WTC11 (cell line): ENCODE results near the gene TFF3. TPM values are rescaled to one million over a fixed set of nuclear protein-coding genes. Genes with fewer than 3 reads are reported as not detected.

Experiments used
- ATAC-seq: fragments of 200-7000 bp; cut with Tn5 transposase; 2 replicates; pipeline ENCODE4 v1.10.0; 2021; ENCODE audit warnings: mild to moderate bottlenecking, moderate library complexity
- CTCF ChIA-PET: fragments of 300-600 bp; sonication (Branson Sonifier 250); formaldehyde crosslinking; loops from one replicate; lab custom pipeline; 2021; ENCODE audit warnings: antibody characterized with exemption; lab: Charles Lee
- POLR2A ChIA-PET: fragments of 350-600 bp; sonication (Branson Sonifier 250); formaldehyde crosslinking; loops from one replicate; lab custom pipeline; 2021; ENCODE audit warnings: antibody characterized with exemption; lab: Charles Lee
- DNase-seq: peaks from one replicate; pipeline ENCODE4 v3.0.0; 2021; ENCODE audit warnings: low spot score
- H3K27ac Mint-ChIP-seq: 2 replicates; pipeline ENCODE4 v1.8.0; 2021; ENCODE audit warnings: mixed read lengths
- H3K27me3 Mint-ChIP-seq: 2 replicates; pipeline ENCODE4 v1.8.0; 2021; ENCODE audit warnings: low read depth, mild to moderate bottlenecking, moderate library complexity, mixed read lengths
- H3K36me3 Mint-ChIP-seq: 2 replicates; pipeline ENCODE4 v1.8.0; 2021; ENCODE audit warnings: mixed read lengths
- H3K4me1 Mint-ChIP-seq: 2 replicates; pipeline ENCODE4 v1.8.0; 2022; ENCODE audit warnings: mixed read lengths
- H3K4me3 Mint-ChIP-seq: 2 replicates; pipeline ENCODE4 v1.8.0; 2021; ENCODE audit warnings: mild to moderate bottlenecking, moderate library complexity, mixed read lengths
- H3K9me3 Mint-ChIP-seq: 2 replicates; pipeline ENCODE4 v1.8.0; 2021; ENCODE audit warnings: mixed read lengths
- AR ChIP-seq: fragments of 250-450 bp; sonication (Bioruptor Pico); IDR thresholded peaks from 2 replicates; pipeline ENCODE4 v1.9.0; 2021; ENCODE audit warnings: mild to moderate bottlenecking
- CTCF ChIP-seq: fragments of 200-600 bp; IDR thresholded peaks from 2 replicates; pipeline ENCODE4 v1.8.0; 2022; ENCODE audit warnings: antibody characterized with exemption
- FOXJ3 ChIP-seq: sonication (generic); formaldehyde crosslinking; IDR thresholded peaks from 2 replicates; pipeline ENCODE4 v1.9.0; 2021; ENCODE audit warnings: missing genetic modification reagents, mild to moderate bottlenecking, borderline replicate concordance
- GTF2I ChIP-seq: fragments of 250-450 bp; sonication (Bioruptor Pico); conservative IDR thresholded peaks from 2 replicates; pipeline ENCODE4 v1.4.0; 2021; ENCODE audit warnings: mild to moderate bottlenecking
- IRF2 ChIP-seq: sonication (generic); formaldehyde crosslinking; IDR thresholded peaks from 2 replicates; pipeline ENCODE4 v1.8.0; 2022; ENCODE audit warnings: low read depth, missing genetic modification reagents, borderline replicate concordance
- MLX ChIP-seq: sonication (generic); formaldehyde crosslinking; IDR thresholded peaks from 2 replicates; pipeline ENCODE4 v1.8.1; 2023; ENCODE audit warnings: mild to moderate bottlenecking, missing genetic modification reagents, moderate library complexity
- PRDM15 ChIP-seq: sonication (generic); formaldehyde crosslinking; IDR thresholded peaks from 2 replicates; pipeline ENCODE4 v1.8.0; 2022; ENCODE audit warnings: missing genetic modification reagents
- ZNF396 ChIP-seq: fragments of 250-450 bp; sonication (Bioruptor Pico); IDR thresholded peaks from 2 replicates; pipeline ENCODE4 v1.8.0; 2021; ENCODE audit warnings: mild to moderate bottlenecking, moderate library complexity, borderline replicate concordance
- ZNF425 ChIP-seq: fragments of 250-450 bp; sonication (Bioruptor Pico); conservative IDR thresholded peaks from 2 replicates; pipeline ENCODE4 v1.9.0; 2021; ENCODE audit warnings: mild to moderate bottlenecking
- total RNA-seq: library from RNA; stranded (reverse); gene quantifications from 3 replicates; pipeline ENCODE4 v1.2.3, GENCODE V29; 2021

Gene TFF3
- total RNA-seq, 1 experiment from 2014 or later, result 4.2 TPM

GRCh38 chr21:42353623-42354022, 38.4 kb upstream of the TFF3 start (continued):
- TF ChIP-seq AR (CRISPR knock-in tag) (no peak), GTF2I (CRISPR knock-in tag) (no peak), ZNF425 (no peak), MLX (CRISPR knock-in tag) (no peak)

GRCh38 chr21:42352441-42353095, 37.4 kb upstream of the TFF3 start:
- Mint-ChIP-seq H3K27me3 (no peaks in the 10 kb centered on the region; the same call in 1 of the 2 replicates), H3K27ac (no peak overlapping the region)
- TF ChIP-seq PRDM15 (CRISPR knock-in tag) (no peak), CTCF (no peak), IRF2 (CRISPR knock-in tag) (no peak)
- TF ChIP-seq, all 79 proteins: peak for 0
- H3K36me3 Mint-ChIP-seq, result no peaks in the 10 kb centered on the region
- H3K9me3 Mint-ChIP-seq, result peaks cover 16% of the 10 kb centered on the region
- H3K4me1 Mint-ChIP-seq, result no peaks in the 10 kb centered on the region
- ChIA-PET CTCF (interaction anchor here (1.6 kb wide), 1 partner anchor 29 kb away, joined by 4 read pairs; no protein-coding TSS in a partner anchor), POLR2A (no interaction called here)
- no peak overlapping the region for H3K4me3 Mint-ChIP-seq
- ATAC-seq (no peak), DNase-seq (no peak)

- ATAC-seq (no peak), DNase-seq (no peak)
- ChIA-PET CTCF (interaction anchor here (1.6 to 2.0 kb wide), 2 partner anchors 14 to 29 kb away, joined by 4 to 9 read pairs; no protein-coding TSS in a partner anchor), POLR2A (no interaction called here)
- no peak for TF ChIP-seq ZNF396 (CRISPR knock-in tag)
- TF ChIP-seq FOXJ3, result no peak
- Mint-ChIP-seq H3K4me1 (no peaks in the 10 kb centered on the region), H3K36me3 (no peaks in the 10 kb centered on the region), H3K4me3 (no peak overlapping the region), H3K9me3 (peaks cover 9% of the 10 kb centered on the region), H3K27ac (no peak overlapping the region), H3K27me3 (no peaks in the 10 kb centered on the region; the same call in 1 of the 2 replicates)
Observed at GRCh38 chr21:42351626-42352440, 36.6 kb upstream of the TFF3 start.
